HG03108 (cell line): Measurements from ENCODE around the gene MAML2.

Source experiments
- ATAC-seq: cut with Tn5 transposase; IDR thresholded peaks from one replicate; pipeline ENCODE4 v1.9.1; 2021; ENCODE audit warnings: moderate library complexity; ENCODE audit not compliant: unreplicated experiment

MAML2 gene

DNA sequence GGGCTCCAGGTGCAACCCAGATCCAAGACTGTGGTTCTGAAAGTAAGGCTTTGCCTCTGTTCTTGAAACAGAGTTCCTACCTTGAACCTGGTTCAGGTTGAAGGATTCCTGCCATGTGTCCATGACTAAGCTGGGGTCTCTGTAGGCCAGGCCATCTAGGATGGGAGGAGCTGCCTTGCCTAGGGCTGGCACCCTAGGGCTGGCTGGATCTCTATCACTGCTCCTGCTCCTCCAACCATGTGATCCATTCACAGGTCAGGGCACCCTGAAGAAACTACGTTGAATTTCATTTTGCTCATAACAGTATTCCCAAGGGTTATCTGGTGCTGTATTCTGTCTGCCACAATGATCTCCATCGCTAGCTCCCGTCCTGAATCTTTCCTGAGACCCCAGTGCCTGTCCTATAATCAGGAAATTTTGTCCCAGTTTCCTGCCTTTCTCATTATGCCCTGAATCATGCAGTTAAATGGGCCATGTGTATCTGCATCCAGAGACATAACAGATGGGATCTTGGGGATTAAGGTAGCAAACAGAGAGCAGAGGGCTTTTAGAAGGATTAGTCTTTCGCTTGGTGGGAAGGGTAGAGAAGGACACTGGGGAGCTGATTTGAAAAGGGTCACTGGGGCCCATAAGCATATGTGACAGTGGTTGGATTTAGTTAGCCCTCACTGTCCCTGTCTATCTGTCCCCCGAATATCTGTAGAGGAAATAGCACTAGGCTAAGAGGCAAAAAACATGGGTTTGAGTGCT, 320.9 kb downstream of the MAML2 start:
- ATAC-seq: no peak

DNA sequence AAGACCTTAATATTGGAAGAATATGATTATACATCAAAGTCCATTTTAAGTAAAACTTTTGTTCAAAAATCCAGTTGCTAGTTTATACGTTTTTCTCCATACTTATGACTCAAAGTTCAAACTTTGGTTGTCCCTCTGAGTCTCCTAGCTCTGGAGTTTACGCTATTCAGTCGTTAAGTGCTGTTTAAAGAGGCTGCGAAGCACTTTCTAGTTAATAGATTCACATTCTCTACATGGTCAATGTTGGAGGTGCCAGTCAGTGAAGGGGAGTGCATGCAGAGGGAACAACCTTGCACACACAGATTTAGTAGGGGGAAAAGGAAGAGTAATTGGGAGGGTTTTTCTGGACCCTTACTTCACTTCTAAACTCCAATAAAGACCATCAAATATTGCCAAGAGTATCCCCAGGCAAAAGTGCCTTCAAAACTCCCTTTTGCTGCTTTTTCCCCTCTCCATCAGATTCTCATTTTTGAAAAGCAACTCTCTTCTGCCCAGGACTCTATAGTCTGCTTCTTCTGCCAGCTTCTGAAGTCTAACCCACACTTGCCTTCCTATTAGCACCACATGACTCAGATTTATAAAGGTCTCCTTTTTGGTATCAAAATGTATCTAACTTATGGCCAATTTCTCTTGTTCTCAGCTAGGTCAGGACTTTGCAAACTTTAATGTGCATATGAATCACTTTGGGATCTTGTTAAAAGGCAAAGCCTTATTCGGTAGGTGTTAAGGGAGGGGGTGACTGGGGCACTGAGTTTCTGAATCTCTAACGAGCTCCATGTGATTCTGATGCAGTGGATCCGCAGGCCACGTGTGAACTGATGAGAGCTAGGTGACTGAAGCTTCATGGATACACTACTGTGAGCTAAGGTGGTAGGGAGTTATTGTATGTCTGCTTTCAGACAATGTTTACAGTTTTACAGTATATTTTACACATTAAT, 322.9 kb downstream of the MAML2 start:
- no peak for ATAC-seq

DNA sequence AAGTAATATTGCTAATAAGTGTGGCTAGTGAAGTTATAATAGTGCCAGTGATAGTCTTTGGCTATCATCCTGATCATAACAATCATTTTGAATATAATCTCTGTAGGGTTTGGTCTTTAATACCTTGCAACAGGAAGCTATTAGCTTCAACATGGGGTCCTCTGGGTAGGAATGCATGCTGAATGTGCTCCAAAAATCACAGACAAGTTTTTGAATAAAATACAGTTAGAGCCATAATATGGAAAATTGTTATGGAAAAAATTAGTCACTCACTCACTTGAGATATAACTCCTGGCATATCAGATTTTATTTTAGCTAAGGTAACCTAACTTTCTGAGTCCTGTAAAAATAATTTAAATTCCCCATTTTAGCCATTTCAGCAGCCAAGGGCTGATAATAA, 323.7 kb downstream of the MAML2 start:
- no peak for ATAC-seq

DNA sequence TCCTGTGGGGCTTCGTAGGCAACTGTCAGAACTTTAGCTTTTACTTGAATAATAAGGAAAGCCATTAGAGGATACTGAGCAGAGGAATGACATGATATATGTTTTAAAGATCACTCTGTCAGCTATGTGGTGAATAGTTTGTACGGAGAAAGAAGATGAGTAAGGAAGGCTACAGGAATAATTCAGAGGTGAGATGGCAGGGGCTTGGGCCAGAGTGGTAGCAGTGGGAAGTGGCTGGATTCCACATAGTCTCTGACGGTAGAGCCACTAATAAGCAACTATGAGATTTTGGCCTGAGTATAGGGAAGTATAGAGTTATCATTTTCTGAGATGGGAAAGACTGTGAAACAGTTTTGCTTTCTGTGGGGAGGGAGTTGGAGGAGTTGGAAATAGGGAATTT, 325.1 kb downstream of the MAML2 start:
- ATAC-seq: no peak

DNA sequence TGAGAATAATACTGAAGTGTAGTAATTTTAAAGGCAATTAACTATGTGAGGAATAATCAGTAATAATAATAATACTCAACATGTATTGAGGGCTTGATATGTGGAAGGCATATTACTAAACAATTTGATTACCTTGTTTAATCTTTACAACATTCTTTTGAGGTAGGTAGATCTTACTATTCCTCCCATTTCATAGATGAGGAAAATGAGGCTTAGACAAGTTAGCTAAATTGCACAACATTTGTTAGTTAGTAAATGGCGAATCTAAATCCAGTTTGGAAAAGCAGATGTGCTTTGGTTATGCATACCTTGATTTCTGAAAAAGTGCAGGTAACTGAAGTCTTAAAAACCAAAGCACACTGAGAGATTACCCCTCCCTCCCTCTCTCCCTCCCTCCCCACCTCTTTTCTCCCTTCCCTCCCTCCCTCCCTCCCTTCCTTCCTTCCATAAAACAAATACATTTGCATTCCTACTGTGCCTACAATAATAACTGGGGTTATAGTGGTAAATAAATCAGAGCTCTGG, 326.0 kb downstream of the MAML2 start:
- no peak for ATAC-seq

DNA sequence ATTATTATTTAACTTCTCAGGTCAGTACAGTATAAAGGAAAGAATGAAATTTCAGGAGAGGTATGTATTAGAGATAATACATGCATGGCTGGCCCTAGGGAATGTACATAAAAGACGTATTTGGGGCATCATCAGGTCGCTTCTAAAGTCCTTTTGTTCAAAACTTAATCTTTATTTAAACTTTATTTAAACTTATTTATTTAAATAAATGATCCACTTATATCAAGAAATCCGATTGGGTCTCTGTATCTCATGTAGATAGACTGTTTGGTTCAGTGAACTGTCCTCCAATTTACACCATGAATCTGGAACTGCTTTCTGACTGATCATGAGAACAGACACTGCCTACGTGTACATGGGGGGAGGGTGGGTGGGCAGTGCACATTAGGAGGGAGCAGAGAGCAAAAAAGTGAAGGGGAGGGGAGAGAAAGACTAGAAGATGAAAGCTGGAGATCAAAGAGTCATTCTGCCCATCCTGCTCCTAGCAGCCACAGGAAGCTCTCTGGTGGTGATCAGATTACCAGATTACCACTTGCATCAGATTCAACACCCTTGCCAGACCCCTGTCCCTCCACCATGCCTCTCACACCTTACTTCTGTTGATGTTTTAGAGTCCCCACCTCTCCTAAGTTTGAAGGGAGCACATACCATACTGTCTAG, 327.0 kb downstream of the MAML2 start:
- ATAC-seq: no peak

DNA sequence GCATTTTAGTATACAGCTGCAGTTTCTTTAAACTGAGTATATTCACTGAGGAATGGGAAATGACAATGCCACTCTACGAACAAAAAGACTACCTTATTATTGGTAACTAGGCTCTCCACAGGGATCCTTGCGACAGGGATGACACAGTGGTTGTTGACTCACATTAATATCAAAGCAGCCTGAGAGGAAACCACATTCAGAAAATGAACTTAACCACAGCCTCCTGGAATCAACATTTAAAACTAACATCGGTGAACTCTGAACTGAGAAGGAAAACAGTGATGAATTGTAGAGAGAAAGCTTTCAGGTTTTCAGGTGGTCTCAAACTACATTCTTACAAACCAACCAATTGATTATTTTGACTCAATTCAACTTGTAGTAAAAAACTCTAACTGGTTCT, 328.8 kb downstream of the MAML2 start:
- ATAC-seq: peak; percentile 27

DNA sequence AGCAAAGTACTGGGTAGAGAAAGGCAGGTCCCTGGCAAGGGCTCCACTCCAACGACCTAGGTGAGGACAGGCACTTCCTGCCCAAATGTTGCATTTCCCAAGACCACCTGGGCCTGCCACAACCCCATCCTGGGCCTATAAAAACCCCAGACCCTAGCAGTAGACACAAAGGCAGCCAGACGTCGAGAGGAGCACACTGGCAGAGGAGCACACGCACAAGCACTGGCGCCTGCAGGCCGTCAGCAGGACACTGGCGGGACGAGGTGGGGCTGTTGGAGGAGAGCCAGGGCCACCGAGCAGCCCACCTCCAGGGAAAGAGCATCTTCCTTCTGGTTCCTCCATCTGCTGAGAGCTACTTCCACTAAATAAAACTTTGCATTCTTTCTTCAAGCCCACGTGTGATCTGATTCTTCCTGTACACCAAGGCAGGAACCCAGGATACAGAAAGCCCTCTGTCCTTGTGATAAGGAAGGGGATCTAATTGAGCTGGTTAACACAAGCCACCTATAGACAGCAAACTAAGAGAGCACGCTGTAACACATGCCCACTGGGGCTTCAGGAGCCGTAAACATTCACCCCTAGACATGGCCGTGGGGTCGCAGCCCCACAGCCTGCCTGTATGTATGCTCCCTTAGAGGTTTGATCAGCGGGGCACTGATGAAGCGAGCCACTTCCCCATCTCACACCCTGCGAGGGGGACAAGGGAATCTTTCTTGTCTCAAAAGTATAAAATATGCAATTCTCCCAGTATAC, 329.4 kb downstream of the MAML2 start:
- no peak for ATAC-seq

DNA sequence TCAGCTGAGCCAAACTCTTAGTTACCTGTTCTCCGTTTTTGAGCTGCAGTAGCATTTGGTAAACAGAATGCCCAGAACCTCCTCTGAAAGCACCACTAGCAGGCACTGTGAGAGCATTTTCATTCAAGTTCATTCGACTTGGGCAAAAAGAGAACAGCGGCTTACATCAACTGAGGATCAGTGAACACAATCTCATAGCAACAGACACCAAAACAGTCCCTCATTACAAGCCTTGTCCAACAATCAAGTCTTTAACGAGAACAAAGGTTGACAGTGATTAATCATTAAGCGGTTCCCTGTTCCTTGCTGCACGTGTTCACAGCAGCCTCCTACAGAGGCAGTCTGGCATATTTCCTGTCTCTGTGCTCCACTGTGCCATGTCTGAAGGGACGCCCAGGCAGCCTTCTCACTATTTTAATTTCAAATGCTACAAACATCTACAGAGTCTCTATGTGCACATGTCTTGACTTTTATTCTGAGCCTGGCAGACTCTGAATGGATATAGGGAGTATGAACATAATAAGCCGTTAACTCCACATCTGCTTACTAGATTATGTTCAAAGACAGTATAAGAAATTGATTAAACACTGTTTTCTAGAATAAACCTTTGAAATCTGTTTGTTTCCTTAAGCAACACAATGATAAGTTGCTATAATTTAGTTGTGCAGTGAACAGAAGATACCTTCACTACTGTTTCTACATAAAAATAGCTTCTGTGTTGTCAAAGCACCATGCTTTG, 330.7 kb downstream of the MAML2 start:
- peak; percentile 84 for ATAC-seq

DNA sequence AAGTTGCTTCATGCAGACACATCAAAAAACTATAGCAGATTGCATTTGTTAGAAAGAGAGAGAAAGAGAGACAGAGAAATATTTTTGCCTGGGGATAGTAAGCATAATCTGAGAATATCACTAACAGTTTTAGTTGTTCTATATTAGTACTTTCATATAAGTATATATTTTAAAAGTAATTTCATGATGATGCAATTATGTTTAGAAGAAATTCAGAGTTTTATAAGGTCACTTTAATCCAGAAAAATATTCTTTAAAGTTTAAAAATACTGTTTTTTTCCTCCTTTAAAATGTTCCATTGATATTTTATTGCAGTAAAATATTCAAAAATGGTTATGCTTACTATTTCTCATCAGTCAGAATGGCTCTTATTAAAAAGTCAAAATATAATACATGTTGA, 332.3 kb downstream of the MAML2 start:
- ATAC-seq: no peak

DNA sequence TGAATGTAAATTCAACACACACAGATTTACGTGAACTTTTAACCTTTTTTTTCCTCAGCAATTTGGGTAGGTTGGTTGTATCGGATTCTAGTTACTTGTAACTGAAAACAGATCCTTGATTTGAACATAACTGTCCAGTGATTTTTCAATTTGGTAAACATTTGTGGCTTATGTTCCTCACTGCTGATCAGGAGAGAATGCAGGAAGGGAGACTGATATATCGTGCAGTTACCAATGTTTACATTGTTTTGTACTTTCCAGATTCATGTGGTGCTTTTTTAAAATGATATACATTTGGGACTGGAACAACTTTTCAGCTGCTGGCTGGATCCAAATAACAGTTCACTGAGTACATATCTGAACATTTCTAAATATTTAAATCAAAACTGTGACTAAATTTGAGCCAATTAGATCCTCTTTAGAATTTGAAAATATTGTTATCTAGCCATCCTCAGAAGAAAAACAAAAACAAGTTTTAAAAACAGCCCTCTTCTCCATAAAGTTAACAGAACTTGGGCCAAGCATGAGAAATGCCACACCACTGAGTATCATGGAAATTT, 334.8 kb downstream of the MAML2 start:
- no peak for ATAC-seq

DNA sequence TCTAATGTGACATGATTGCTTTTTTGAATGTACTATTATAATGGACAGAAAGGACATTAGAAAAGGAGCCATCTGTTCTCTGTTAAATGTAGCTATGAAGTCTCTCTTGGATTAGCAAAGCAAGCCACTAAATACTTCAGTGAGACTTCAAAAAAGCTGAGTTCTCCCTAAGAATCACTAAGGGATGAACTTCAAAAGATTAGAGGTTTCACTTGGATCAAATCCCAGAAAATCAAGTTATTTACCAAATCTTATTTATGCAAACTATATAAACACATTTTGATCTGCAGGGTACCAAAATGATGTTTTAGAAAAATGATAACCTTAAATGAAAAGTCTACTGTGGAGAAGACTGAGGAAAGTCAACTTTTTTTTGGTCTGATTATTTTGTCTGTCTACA, 337.0 kb downstream of the MAML2 start:
- ATAC-seq: no peak

DNA sequence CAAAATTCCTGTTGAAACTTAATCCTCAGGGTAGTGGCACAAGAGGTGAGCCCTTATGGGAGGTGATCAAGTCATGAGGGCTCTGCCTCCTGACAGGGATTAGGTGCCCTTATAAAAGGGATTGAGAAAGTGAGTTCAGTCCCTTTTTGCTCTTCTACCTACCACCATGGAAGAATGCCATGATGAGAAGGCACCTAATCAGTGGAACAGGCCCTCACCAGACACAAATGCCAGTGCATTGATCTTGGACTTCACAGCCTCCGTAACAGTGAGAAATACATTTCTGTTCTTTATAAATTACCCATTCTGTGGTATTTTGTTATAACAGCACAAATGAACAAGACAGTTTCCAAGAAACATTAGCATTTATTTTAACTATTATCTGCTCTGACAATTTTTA, 338.1 kb downstream of the MAML2 start:
- no peak for ATAC-seq

DNA sequence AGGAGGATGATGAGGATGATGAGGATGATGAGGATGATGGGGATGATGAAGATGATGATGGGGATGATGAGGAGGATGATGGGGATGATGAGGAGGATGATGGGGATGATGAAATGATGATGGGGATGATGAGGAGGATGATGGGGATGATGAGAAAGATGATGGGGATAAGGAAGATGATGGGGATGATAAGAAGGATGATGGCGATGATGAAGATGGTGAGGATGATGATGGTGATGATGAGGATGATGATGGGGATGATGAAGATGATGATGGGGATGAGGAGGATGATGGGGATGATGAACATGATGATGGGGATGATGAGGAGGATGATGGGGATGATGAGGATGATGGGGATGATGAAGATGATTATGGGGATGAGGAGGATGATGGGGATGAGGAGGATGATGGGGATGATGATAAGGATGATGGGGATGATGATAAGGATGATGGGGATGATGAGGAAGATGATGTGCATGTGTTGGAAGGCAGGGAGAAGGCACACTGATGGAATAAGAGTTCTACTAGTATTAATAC, 340.2 kb downstream of the MAML2 start:
- no peak for ATAC-seq

DNA sequence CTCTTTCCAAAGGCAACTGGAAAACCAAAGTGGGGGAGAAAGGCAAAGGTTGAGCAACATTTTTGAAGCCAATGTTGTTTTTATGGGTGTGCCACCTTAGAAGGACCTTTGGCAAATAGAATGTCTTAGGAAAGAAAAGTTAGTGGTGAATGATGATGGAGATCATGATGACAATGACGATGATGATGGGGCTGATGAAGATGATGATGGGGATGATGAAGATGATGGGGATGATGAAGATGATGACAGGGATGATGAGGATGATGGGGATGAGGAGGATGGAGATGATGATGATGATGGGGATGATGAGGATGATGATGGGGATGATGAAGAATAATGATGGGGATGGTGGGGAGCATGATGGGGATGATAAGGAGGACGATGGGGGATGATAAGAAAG, 340.7 kb downstream of the MAML2 start:
- ATAC-seq: no peak

DNA sequence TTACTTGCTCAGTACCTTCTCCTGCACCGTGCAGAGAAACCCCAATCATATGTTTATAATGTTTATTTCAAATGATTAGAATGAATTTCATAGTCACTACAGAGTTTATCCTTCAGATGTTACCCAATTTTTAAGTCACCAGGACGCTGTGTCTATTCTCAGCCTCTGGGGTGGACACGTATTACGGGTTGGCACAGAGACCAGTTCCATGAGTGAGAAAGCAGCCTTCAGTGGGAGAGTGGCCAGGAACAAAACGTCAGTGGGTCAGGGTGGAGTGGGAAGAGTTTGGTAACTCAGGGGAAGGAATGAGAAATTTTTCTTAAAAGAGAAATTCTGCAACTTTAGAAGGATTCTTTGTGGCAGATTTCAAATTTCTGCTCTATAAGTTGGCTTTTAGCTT, 342.0 kb downstream of the MAML2 start:
- no peak for ATAC-seq

DNA sequence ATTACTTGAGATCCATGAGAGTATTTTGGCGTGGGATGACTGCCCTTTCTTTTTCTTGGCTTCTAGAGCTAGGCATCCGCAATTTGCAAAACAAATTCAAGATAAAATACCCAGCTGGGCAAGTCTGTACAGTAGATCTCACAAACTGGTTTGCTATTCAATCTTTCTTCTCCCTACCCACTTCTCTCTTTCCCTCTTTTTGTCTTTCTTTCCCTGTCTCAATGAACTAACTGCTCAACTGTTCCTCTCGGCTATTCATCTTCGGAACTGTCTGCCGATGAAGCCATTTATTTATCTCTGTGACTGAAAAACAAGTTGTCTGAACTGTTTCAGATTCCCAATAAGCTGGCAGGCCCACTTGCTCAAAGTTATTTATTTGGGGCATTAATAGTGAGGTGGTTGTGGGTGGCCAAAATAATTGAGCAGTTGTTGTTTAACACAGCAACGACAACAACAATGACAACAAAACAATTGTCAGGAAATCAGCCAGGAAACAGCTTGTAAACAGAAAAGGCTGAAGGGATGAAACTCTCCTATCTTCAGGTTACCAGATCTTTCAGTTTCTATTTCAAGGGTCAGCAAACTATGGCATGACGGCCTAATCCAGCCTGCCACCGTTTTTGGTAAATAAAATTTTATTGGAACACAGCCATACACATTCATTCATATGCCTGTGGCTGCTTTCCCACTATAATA, 343.1 kb downstream of the MAML2 start:
- no peak for ATAC-seq

DNA sequence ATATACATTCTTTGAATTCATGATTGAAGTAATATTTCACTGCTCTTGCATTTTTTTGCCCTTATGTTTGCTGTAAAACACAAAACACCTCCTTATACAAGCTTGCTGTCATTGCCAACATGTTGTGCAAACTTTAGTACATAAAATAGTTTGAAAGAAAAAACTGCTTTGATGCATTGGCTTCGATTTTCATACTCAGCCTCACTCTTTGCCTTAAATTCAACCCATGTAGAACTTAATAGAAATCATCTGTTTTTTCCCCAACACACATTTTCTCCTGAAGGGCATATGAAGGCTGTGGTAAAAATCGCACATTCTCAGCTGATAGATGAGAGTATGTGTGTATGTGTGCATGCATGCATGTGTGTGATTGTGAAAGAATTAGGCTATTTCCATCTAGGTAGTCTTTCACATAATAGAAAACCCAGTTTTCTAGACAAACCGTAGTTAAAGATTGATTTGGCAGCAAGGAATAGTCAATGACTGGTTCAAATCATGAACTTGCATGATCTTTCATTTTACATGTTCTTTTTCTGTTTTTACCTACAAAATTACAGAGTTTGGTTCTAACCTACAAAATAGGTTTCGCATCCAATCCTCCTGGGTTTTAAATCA, 346.3 kb downstream of the MAML2 start:
- no peak for ATAC-seq
